ENCODE data around the gene EXO1. TPM values are rescaled to one million over a fixed set of nuclear protein-coding genes. Genes with fewer than 3 reads are reported as not detected.

The EXO1 gene
- total RNA-seq, 1 donor from 2014 or later: 8.3 TPM

- no peaks in the 10 kb centered on the region for H3K4me1 Mint-ChIP-seq
- no peak overlapping the region for H3K27ac Mint-ChIP-seq
- TF ChIP-seq, protein P1, sequence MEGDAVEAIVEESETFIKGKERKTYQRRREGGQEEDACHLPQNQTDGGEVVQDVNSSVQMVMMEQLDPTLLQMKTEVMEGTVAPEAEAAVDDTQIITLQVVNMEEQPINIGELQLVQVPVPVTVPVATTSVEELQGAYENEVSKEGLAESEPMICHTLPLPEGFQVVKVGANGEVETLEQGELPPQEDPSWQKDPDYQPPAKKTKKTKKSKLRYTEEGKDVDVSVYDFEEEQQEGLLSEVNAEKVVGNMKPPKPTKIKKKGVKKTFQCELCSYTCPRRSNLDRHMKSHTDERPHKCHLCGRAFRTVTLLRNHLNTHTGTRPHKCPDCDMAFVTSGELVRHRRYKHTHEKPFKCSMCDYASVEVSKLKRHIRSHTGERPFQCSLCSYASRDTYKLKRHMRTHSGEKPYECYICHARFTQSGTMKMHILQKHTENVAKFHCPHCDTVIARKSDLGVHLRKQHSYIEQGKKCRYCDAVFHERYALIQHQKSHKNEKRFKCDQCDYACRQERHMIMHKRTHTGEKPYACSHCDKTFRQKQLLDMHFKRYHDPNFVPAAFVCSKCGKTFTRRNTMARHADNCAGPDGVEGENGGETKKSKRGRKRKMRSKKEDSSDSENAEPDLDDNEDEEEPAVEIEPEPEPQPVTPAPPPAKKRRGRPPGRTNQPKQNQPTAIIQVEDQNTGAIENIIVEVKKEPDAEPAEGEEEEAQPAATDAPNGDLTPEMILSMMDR (IDR thresholded peaks at IDR 0.05; ENCODE audit: unreplicated experiment): no peak
- no peak for DNase-seq (ENCODE audit: low spot score in 2 of 2, unreplicated experiment in 2 of 2)
- H3K9me3 Mint-ChIP-seq: no peaks in the 10 kb centered on the region
- no peaks in the 10 kb centered on the region for H3K27me3 Mint-ChIP-seq (ENCODE audit: low read depth)
- no peak overlapping the region for H3K4me3 Mint-ChIP-seq
- no peaks in the 10 kb centered on the region for H3K36me3 Mint-ChIP-seq
Measured at GRCh38 chr1:241837416-241837815, 10.6 kb upstream of the EXO1 start.

GRCh38 chr1:241837901-241838300 lies 10.1 kb upstream of the EXO1 start:
- Mint-ChIP-seq H3K36me3 (no peaks in the 10 kb centered on the region), H3K27ac (no peak overlapping the region), H3K27me3 (ENCODE audit: low read depth) (no peaks in the 10 kb centered on the region), H3K4me1 (no peaks in the 10 kb centered on the region), H3K4me3 (no peak overlapping the region), H3K9me3 (no peaks in the 10 kb centered on the region)
- no peak for DNase-seq (ENCODE audit: low spot score in 2 of 2, unreplicated experiment in 2 of 2)
- TF ChIP-seq, protein P1 (IDR thresholded peaks at IDR 0.05; ENCODE audit: unreplicated experiment): no peak

DNA sequence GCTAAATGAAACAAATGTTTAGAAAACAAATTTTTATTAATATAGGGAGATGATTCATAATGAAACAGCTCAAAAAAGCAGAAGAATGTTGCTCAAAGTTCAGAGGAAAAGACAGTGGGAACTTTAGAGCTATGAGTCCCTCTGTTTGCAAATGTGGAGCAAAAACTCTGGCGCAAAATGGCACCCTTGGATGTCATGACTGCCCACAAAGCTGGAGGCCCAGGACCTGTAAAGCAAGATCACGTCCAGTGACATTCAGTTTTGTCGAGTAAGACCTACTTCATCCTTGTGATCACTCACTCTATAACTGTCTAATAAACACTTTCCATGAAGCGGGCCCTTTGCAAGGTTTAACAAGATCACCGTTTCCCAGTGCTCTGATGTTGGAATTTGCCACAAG lies 9.1 kb upstream of the EXO1 start:
- TF ChIP-seq, protein P1 (IDR thresholded peaks at IDR 0.05; ENCODE audit: unreplicated experiment): no peak
- Mint-ChIP-seq H3K27me3 (ENCODE audit: low read depth) (peaks cover 4% of the 10 kb centered on the region), H3K36me3 (no peaks in the 10 kb centered on the region), H3K9me3 (no peaks in the 10 kb centered on the region), H3K27ac (no peak overlapping the region), H3K4me3 (no peak overlapping the region), H3K4me1 (no peaks in the 10 kb centered on the region)
- no peak for DNase-seq (ENCODE audit: low spot score in 2 of 2, unreplicated experiment in 2 of 2)

DNA sequence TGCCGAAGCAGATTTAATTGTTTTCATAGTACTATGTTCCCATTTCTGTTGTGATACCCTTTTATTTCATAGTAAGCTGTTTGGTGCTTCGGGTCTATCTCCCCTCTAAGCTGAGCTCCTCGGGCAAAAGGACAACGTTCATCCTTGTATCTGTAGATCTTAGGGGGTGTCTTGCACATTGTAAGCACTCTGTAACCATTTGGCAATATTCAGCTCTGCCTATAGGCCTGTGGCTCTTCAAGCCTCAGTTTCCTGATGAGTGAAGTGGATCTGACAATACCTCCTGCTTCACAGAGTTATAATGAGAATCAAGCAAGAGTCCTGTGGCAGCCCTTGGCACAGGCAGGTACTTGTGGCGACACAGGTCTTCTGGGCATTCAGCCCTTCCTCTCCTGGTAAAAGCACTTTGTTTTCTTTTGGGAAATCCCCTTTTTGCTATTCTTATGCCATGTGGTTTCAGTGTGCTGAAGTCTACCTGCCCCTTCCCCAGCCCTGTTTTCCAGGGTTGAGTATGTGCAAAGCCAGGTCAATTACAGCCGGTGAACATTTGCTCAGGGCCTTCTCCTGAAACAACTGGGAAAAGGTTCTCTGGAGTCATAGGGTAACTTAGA lies 8.5 kb upstream of the EXO1 start:
- TF ChIP-seq, protein P1 (IDR thresholded peaks at IDR 0.05; ENCODE audit: unreplicated experiment): no peak
- Mint-ChIP-seq H3K4me1 (no peaks in the 10 kb centered on the region), H3K9me3 (no peaks in the 10 kb centered on the region), H3K4me3 (no peak overlapping the region), H3K36me3 (no peaks in the 10 kb centered on the region), H3K27ac (no peak overlapping the region), H3K27me3 (ENCODE audit: low read depth) (peaks cover 5% of the 10 kb centered on the region)
- no peak for DNase-seq (ENCODE audit: low spot score in 2 of 2, unreplicated experiment in 2 of 2)

DNA sequence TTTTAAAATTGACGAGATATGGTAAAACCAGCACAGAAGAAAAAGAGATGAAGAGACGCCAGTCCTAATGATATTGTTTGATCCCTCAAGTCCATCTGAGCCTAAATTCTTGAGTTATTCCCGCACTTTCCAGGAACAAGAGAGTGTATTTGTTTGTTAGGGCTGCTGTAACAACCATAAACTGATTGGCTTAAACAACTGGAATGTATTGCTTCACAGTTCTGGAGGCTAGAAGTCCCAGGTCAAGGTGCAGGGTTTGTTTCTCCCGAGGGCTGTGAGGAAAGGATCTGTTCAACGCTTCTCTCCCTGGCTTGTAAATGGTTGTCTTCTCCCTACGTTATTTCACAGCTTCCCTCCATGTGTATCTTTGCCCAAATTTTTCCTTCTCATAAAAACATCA lies 7.8 kb upstream of the EXO1 start:
- no peak overlapping the region for H3K27ac Mint-ChIP-seq
- TF ChIP-seq, protein P1 (IDR thresholded peaks at IDR 0.05; ENCODE audit: unreplicated experiment): no peak
- H3K27me3 Mint-ChIP-seq (ENCODE audit: low read depth): peaks cover 5% of the 10 kb centered on the region
- H3K4me1 Mint-ChIP-seq: no peaks in the 10 kb centered on the region
- H3K36me3 Mint-ChIP-seq: no peaks in the 10 kb centered on the region
- H3K9me3 Mint-ChIP-seq: no peaks in the 10 kb centered on the region
- H3K4me3 Mint-ChIP-seq: no peak overlapping the region
- DNase-seq (ENCODE audit: low spot score in 2 of 2, unreplicated experiment in 2 of 2): no peak

DNA sequence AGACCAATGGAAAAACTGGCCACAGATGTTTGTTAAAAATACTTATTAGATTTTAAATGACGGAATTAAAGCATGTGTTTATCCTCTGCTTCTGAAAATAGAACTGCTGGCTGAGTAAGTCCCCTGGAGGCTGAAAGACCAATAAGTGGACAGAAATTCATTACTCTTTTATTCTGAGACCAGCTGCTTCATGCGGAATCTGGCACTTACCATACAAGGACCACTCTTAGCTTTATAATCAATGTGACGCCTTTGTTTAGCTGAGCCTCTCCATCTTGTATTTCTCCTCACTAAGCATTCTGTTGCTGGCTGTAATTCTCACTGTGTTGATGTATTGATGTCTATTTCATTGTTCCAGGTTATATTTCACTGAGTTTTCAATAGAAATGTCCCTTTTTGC lies 6.3 kb upstream of the EXO1 start:
- no peak overlapping the region for H3K4me3 Mint-ChIP-seq
- no peaks in the 10 kb centered on the region for H3K36me3 Mint-ChIP-seq
- H3K27me3 Mint-ChIP-seq (ENCODE audit: low read depth): peaks cover 5% of the 10 kb centered on the region
- no peaks in the 10 kb centered on the region for H3K4me1 Mint-ChIP-seq
- H3K9me3 Mint-ChIP-seq: no peaks in the 10 kb centered on the region
- no peak overlapping the region for H3K27ac Mint-ChIP-seq
- DNase-seq (ENCODE audit: low spot score in 2 of 2, unreplicated experiment in 2 of 2): no peak
- TF ChIP-seq, protein P1 (IDR thresholded peaks at IDR 0.05; ENCODE audit: unreplicated experiment): no peak

Data from mesothelial cell of epicardium (in vitro differentiated cells).